GM03348 (cell line): ENCODE data around the gene LRIG3.
"Not testable (repeated sequence)": the region's sequence is repeated elsewhere in the genome, so short reads cannot be mapped to it uniquely, and the experiment has no call there.

Experiments used
- DNase-seq: peaks from one replicate; pipeline ENCODE4 v3.0.0; 2012; ENCODE audit warnings: low spot score

The LRIG3 gene

GRCh38 chr12:58930770-58931324 is 10.5 kb upstream of the LRIG3 start:
- DNase-seq, result no peak

GRCh38 chr12:58927120-58927519 is 6.8 kb upstream of the LRIG3 start:
- no peak for DNase-seq

GRCh38 chr12:58926586-58926985 is 6.3 kb upstream of the LRIG3 start:
- no peak for DNase-seq

DNA sequence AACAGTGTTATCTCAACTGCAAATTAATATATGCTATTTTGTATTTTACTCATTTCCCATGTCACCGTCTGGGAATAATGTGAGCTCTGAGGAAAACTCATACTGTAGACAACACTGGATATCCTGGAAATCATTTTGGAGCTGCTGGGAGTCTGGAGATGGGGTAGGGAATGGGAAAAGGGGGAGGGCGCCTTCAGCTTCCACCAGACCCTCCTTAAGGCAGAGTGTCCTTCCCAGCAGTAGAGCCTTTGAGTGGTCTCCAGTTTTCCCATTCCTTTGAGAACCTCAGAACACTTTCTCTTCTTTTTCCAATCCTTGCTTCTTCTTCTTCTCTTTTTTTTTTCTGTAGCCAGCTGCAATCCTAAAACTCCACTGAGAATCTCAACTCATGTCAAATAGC is 5.4 kb upstream of the LRIG3 start:
- DNase-seq, result no peak

GRCh38 chr12:58925111-58925611 is 4.9 kb upstream of the LRIG3 start:
- DNase-seq, result no peak

DNA sequence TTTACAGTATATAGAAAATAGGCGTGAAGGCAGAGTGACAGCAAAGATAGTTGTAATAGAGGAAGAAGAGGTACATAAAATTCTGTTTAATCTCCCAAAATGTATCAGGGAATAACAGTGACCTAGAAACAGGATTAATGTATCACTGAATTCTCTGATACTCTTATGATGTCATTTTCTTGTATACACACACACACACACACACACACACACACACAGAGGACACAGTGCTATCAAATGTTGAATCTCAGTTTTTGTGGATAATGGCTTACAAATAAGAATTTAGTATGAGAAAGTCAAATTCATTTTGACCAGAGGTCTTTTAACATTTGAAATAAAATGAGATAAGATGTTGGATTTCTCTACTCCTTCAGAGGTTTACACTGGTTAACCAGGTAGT is 4.3 kb upstream of the LRIG3 start:
- no peak for DNase-seq

GRCh38 chr12:58923781-58924180 is 3.5 kb upstream of the LRIG3 start:
- DNase-seq, result no peak

DNA sequence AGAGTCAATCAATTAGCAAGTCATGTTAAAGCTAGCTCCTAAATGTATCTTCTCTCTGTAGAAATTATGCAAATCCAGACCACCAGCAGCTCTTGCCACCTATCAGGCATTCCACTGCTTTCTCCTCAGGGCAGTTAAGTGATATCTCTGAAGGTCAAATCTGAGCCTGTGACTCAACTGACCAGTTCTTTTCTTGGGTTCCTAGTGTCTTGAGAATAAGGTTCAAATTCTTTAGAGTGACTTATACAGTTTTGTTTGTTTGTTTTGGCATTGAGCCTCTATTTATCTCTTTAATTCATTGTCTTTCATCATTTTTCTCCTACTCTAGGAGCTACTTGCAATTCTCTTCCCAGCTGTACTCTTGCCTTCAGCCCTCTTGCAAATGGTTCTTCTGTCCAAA is 2.5 kb upstream of the LRIG3 start:
- no peak for DNase-seq

- no peak for DNase-seq
Measured at GRCh38 chr12:58920961-58921861, 907 bp upstream of the LRIG3 start.

DNA sequence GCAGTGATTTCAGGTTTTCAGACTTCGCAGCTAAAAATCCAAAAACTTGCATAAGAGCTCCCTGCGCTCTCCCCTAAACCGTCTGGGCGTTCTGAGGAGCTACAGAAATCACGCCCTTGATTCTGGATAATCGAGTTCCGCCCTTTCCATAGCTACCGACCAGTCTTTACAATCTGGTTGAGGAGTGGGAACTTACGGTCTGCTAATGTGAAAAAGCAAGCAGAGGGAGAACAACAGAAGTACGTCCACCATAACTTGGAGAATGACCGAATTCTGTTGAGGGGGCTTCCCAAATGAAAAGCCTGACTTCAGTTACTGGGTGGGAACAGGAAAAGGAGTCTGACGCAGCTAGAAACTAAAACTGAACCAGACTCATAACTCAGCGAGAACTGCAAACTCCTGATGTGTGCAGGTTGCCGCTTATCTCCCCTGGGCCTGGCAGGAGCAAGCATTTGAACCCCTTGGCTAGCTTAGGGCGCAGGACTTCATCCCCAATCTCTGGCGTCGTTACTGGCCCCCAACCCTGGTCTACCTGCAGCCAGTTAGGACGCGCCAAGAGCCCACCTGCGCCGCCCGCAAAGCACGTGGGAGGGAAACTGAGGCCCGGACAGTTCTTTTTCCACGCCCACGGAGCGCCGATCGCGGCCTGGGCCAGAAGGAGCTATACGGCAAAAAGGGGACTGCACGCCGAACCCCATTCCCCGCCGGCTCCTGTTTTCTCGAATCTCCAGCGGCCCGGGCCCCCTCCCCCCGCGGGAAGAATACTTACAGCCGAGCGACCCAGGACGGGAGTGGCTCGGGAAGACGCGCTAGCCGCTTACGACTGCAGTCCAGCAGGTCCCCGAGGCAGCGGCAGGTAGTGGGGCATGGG is 838 bp downstream of the LRIG3 start:
- peak; percentile 31 for DNase-seq

DNA sequence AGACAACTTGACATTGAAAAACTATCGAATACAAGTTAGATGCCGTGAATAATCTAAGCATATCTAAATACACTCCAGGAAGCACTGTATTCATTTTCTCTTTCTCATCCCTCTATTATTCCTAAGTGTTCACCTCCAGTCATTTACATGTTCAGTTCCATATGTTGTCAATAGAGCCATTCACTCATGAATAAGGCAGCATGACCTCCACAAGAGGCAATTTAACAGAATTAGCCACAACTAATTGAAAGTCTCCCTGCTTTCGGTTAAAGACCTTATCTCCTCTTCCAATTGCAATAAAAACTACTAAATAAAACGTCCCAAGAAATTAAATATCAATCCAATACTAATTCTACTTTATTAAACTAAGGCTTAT is 1.8 kb downstream of the LRIG3 start:
- no peak for DNase-seq

DNA sequence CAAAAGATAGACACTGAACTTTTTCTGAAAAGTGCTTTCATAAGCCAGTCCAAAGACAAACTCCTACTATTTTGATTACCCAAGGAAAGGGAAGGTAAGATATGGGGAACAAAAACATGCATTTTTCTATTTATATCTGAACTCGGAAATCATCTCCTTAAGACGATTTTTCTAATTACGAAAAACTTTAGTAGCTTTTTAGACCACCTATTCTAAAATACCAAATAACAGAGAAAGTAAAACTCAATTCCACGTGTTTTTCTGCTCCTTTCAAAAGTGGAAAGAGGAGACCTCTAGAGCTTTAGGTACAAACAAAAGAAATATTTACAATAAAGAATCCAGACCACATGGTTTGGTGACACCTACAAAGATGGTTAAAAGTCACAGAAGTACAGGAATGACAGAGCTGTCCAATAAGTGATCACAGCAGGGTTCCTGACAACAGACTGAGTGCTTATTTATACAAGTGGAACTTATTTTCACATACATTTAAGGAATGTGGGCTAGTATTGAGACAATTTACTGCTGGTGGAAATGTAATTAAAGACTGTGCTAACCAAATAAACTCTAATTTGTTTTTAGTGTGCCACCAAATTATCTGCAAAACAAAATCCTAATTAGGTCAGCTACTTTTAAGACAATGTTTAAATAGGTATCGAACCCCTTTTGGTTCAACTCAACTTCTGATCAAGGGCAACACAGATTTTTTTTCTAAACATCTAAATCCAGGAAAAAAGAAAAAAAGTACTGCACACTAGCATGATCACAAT is 2.4 kb downstream of the LRIG3 start:
- no peak for DNase-seq

DNA sequence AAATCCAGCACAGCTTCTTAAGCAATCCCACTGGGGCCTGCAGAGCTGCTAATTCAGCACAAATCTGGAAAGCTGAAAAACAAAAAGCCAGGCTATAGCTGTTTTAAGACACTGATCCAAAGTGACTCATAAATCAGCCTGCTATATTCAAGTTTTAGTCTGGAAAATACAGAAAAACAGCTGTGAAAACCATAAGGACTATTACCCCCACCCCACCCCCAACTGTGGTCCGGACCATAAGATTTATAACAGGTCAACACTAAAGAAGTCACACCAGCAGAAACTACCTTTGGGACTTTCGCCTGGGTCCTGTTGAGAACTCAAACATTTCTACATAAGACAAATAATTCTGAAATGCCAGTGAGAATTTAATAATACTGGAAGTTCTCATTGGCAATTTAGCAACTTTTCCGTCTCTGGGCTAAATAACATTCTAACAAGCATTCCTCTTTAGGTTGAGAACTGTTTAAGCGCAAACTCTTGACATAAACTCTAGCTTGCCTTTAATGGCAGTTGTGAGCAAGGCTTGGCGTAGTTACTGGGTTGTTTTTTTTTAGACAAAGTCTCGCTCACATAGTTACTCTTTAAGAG is 3.3 kb downstream of the LRIG3 start:
- peak; percentile 35 for DNase-seq

DNA sequence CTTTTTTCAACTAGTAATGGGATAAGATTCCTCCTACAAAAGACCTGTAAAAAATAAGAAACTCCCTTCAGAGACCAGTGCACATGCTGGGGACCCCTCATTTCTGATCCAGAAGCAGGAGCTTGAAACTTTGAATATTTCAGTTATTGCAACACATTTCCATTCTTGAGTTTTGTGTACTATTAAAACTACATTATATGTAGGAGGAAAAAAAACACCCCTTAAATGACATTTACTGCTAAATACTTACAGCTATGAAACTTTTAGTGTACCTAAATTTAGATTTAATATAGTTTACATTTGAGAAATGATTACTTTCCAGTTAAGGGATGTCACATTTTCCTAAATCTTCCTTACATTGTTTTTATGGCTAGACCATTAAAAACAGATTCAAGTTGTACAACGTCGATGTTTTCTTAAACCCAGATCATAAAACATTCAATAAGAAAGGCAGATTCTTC is 4.1 kb downstream of the LRIG3 start:
- no peak for DNase-seq

GRCh38 chr12:58915634-58916033 is 4.7 kb downstream of the LRIG3 start:
- peak; percentile 71 for DNase-seq

- no peak for DNase-seq
Measured at GRCh38 chr12:58915037-58915436, 5.3 kb downstream of the LRIG3 start.

DNA sequence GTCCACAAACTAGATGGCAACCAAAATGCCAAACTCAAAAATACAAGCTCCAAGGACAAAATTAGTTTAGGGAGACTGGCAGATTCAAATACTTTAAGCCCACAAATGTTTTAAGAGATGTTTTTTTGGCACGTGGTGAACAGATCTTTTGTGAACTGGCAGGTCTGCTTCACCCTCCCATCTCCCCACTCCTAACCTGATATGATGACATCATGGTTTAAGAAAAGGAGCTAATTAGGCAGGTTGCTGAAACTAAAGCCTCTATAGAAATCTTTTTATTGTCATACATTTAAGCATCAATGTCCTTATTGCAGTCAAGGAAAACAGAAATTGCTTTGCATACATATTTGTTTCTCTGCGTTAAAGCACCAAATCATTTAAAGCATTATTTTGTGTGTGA is 5.8 kb downstream of the LRIG3 start:
- no peak for DNase-seq

DNA sequence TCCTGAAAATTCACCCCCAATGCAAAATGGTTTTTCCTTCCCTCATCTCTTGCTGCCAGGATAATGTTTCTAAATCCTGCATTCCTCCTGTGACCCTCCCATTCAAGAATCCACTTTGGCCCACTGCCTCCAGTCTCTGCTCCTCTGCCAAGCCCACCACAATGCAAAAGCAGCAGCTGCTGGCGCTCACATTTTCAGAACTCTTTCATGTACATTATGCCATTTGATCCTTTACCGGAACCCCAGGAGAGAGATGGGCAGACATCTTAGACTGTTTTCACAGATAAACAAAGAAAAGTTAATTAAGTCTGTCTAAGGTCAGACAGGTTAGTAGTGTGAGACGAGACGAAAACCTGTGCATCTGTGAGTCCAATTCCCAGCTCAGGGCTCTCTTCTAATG is 12.9 kb downstream of the LRIG3 start:
- DNase-seq, result peak; percentile 23

- DNase-seq, result no peak
Measured at GRCh38 chr12:58906917-58907316, 13.4 kb downstream of the LRIG3 start.

DNA sequence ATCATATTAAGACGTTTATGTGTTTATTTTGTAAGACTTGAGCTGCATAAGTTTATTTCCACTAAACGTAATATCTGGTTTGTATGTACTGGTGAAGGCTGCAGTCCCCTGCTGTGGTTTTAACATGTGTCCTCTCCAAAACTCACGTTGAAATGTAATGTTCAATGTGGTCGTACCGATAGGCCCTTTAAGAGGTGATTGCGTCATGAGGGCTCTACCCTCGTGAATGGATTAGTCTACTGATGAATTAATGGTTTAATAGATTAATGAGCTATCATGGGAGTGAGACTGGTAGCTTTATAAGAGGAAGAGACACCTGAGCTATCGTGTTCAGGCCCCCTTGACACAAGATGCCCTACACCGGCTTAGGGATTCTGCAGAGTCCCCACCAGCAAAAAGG is 14.9 kb downstream of the LRIG3 start:
- DNase-seq, result no peak

DNA sequence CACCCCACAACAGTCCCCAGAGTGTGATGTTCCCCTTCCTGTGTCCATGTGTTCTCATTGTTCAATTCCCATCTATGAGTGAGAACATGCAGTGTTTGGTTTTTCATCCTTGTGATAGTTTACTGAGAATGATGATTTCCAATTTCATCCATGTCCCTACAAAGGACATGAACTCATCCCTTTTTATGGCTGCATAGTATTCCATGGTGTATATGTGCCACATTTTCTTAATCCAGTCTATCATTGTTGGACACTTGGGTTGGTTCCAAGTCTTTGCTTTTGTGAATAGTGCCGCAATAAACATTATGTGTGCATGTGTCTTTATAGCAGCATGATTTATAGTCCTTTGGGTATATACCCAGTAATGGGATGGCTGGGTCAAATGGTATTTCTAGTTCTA is 17.6 kb downstream of the LRIG3 start:
- not testable (repeated sequence) for DNase-seq
